LNCaP clone FGC (cell line): ENCODE measurements around the gene SIM1.

ENCODE experiments used
- DNase-seq: peaks from one replicate; pipeline ENCODE4 v3.0.0-alpha.2; 2011; ENCODE audit warnings: low read depth
- H3K4me3 ChIP-seq: 2 replicates; pipeline ENCODE4 v1.5.1; 2011; ENCODE audit warnings: mild to moderate bottlenecking, low read depth, low read length, control low read depth
- TF ChIP-seq, protein P1 (sequence below): IDR thresholded peaks from 2 replicates; pipeline ENCODE4 v1.5.1; 2012; ENCODE audit warnings: mild to moderate bottlenecking; ENCODE audit not compliant: control insufficient read depth, insufficient read depth; ENCODE audit errors: extremely low read depth

SIM1 gene

DNA sequence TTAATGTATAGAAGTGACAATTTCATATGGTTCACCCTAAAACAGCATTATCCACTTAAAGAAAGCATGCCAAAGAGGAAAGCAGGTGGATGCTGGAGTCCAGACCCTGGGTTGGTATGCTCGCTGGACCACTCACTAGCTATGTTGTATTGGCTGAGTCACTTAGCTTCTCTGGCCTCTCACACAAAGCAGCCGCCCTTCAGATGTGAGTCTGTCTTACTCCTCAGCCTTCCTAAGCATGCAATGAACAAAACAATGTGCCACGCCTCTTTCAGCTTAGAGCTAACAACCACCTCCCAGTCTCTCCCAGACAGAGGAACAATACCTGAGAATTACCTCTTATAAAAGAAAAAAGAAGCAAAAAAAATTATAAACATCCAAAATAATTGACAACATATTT is 29.4 kb downstream of the SIM1 start:
- DNase-seq: no peak
- H3K4me3 ChIP-seq: no peak overlapping the region
- TF ChIP-seq, protein P1, sequence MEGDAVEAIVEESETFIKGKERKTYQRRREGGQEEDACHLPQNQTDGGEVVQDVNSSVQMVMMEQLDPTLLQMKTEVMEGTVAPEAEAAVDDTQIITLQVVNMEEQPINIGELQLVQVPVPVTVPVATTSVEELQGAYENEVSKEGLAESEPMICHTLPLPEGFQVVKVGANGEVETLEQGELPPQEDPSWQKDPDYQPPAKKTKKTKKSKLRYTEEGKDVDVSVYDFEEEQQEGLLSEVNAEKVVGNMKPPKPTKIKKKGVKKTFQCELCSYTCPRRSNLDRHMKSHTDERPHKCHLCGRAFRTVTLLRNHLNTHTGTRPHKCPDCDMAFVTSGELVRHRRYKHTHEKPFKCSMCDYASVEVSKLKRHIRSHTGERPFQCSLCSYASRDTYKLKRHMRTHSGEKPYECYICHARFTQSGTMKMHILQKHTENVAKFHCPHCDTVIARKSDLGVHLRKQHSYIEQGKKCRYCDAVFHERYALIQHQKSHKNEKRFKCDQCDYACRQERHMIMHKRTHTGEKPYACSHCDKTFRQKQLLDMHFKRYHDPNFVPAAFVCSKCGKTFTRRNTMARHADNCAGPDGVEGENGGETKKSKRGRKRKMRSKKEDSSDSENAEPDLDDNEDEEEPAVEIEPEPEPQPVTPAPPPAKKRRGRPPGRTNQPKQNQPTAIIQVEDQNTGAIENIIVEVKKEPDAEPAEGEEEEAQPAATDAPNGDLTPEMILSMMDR: no peak

- DNase-seq: no peak
- H3K4me3 ChIP-seq: no peak overlapping the region
- TF ChIP-seq, protein P1: no peak
Measured at GRCh38 chr6:100433726-100434435, 30.8 kb downstream of the SIM1 start.

DNA sequence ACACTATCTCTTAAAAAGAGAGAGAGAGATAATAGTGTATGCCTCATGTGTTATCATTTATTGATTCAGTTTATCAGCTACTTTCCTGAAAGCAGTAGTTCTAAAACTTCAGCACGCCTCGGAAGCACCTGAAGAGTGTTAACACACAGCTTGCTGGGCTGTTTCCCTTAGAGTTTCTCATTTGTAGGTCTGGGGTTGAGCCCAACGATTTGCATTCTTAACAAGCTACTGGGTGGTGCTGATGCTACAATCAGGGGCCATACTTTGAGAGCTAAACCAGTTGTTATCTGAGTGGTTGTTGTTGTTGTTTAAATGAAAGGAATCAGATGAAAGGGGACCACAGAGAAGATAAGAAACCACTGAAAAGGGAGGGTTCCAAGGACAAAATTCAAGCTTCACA is 32.6 kb downstream of the SIM1 start:
- TF ChIP-seq, protein P1: no peak
- no peak overlapping the region for H3K4me3 ChIP-seq
- DNase-seq: no peak

GRCh38 chr6:100430962-100431361 is 33.8 kb downstream of the SIM1 start:
- H3K4me3 ChIP-seq: no peak overlapping the region
- no peak for DNase-seq
- TF ChIP-seq, protein P1: no peak

- no peak overlapping the region for H3K4me3 ChIP-seq
- TF ChIP-seq, protein P1: no peak
- DNase-seq: no peak
Measured at GRCh38 chr6:100427452-100427851, 37.3 kb downstream of the SIM1 start.

GRCh38 chr6:100426744-100427338 is 37.9 kb downstream of the SIM1 start:
- H3K4me3 ChIP-seq: no peak overlapping the region
- TF ChIP-seq, protein P1: no peak
- DNase-seq: no peak

- no peak for DNase-seq
- no peak overlapping the region for H3K4me3 ChIP-seq
- TF ChIP-seq, protein P1: no peak
Measured at GRCh38 chr6:100426241-100426640, 38.5 kb downstream of the SIM1 start.
